ENCODE results near the gene ENO1.

GRCh38 chr1:8903410-8903809, 24.9 kb upstream of the ENO1 start:
- TF ChIP-seq CTCF (IDR thresholded peaks at IDR 0.05; ENCODE audit: borderline replicate concordance, extremely low read depth, low read length, poor library complexity, severe bottlenecking) (no peak), EZH2 (IDR thresholded peaks at IDR 0.05; ENCODE audit: borderline replicate concordance, low read depth, low read length, severe bottlenecking) (no peak)

Measured in DND-41 (cell line).